Right cardiac atrium (tissue), 5 donors: ENCODE data around the gene ARAP1. TPM values are rescaled to one million over a fixed set of nuclear protein-coding genes. Genes with fewer than 3 reads are reported as not detected.

Experiments used
- ATAC-seq, 2 donors: fragments of 200-7000 bp; cut with Tn5 transposase; one replicate each; pipeline versions ENCODE4 v1.8.0 to v1.9.1; 2020; ENCODE audit warnings: moderate library complexity in 2 of 2, mild to moderate bottlenecking in 1 of 2
- DNase-seq, 3 donors: peaks; one replicate each; pipeline ENCODE4 v3.0.0-alpha.2; 2020
- H3K27ac ChIP-seq: one replicate; pipeline ENCODE4 v1.5.1; 2013; ENCODE audit warnings: mild to moderate bottlenecking, low read length, control low read depth, moderate library complexity
- H3K27me3 ChIP-seq: one replicate; pipeline ENCODE4 v1.6.1; 2013; ENCODE audit not compliant: control insufficient read depth, insufficient read depth
- H3K4me1 ChIP-seq: one replicate; pipeline ENCODE4 v1.6.1; 2013; ENCODE audit warnings: low read length; ENCODE audit not compliant: control insufficient read depth, insufficient read depth
- H3K4me3 ChIP-seq: one replicate; pipeline ENCODE4 v1.5.1; 2013; ENCODE audit warnings: low read length, control low read depth
- H3K9me3 ChIP-seq: one replicate; pipeline ENCODE4 v1.6.1; 2013; ENCODE audit warnings: low read length; ENCODE audit not compliant: control insufficient read depth
- WGBS: extraction: QIAGEN DNeasy Blood & Tissue Kit; methylation state at CpG from one replicate; pipeline ENCODE4 v1.1.7; 2013; 5-methylcytosine and 5-hydroxymethylcytosine counted together
- intact Hi-C, 4 donors: fragments of 100-400 bp; cut with DNase I; formaldehyde crosslinking; loops; one replicate each; pipeline versions ENCODE4 v1.11.0 to v1.14.0; 2022 to 2023
- polyA plus RNA-seq: library from polyadenylated mRNA; stranded (reverse); fragments of 200-250 nt; gene quantifications from one replicate; pipeline ENCODE4 v1.2.3, GENCODE V29; 2013
- total RNA-seq, 4 donors: library from RNA; stranded (reverse); fragmentation: NEBNext Ultra II Directional; extraction: Animal tissue kit (Norgen Biotek cat#: 25700); gene quantifications; one replicate each; pipeline ENCODE4 v1.2.1, GENCODE V29; 2021
- donor health status: healthy with polysubstance abuse.
- donor health status: DM: no; HTN: yes; CAD: no.
- donor health status: DM: no; HTN: no; CAD: no.
- donor health status: DM: no; HTN: yes; CAD: no; lungs with severe emphysema.
- donor health status: DM: yes; HTN: yes; CAD: no.

Gene ARAP1
- total and polyA plus RNA-seq, 5 donors = 41.2 to 62.5 (median 57.5) TPM

DNA sequence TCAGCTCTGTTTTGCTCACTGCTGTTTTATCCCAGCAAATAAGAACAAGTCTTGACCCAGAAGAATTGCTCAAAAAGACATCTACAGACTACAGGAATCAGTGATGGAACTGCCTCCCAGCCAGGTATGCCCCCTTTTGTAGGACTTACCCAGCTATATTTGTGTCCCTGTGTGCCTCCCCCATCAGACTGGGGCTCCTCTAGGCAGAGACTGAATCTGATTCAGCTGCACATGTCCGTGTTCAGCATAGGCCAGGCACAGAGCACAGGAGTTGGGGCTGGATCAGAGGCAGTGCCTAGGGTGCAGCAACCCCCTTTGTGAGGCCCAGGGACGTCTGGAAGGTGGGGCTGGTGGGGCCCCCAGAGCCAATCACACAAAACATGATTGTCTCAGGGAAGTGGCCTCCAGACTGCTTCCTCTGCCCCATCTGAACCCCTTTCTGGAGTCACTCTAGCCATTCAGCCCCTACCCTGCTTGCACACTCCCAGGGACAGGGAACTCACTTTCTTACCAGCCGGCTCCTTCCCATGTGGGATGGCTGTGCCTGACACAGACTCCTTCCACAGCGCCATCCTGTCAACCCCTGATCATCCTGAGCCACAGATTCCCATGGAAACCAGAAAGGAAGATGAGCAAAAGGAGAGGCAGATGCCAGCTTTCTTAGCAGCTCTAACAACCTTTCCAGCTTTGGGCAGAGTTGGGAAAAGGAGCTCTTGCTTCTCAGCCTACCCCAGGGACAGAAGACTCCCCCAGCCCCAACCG, 102.8 kb downstream of the ARAP1 start:
- H3K27ac ChIP-seq = no peak overlapping the region
- ATAC-seq = no peak
- intact Hi-C loops = loop anchor here in 3 of 4 donors (5.0 to 10.0 kb wide), 3 partner anchors 62 to 175 kb away; no protein-coding TSS in a partner anchor
- DNase-seq = peak in 2 of 3 donors; percentile 6 to 21
- H3K4me1 ChIP-seq = no peaks in the 10 kb centered on the region
- H3K27me3 ChIP-seq = no peaks in the 10 kb centered on the region
- no peak overlapping the region for H3K4me3 ChIP-seq
- WGBS = 72% methylated on average over 5 of the region's 5 CpGs
- no peaks in the 10 kb centered on the region for H3K9me3 ChIP-seq

DNA sequence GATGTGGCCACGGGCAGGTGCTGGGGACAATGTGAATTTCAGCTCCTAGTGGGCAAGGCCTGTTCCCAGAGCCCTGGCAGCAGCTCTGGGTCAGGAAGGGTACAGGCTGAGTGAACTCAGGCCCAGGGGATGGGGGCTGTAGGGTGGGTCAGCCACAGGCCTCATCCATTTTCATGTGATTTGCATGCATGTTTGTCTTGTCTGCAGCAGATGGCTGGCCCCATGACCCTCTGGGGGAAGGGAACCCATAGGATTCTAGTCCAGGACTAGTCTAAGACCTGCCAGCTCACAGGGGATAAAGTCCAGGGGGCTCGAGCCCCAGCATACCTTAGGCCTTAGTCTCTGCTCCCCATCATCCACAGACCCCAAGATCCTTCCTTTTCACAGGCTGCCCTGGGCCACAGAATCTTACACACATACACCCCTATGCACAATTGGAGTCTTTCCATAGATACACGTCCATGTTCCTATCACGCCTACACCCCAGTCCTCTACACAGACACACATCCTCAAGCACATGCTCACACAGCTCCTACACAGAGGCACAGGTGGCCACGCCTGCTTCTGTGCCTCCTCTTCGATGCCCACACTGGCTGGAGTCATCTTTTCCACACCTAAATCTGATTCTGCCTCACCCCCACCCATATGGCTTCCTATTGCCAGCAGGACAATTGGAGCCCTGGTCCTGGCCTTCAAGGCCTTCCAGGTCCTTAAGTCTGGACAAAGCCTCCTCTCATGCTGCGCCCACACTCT, 103.6 kb downstream of the ARAP1 start:
- H3K27me3 ChIP-seq = no peaks in the 10 kb centered on the region
- WGBS = 85% methylated on average over 7 of the region's 7 CpGs
- DNase-seq (no peak), ATAC-seq (no peak)
- H3K9me3 ChIP-seq = no peaks in the 10 kb centered on the region
- H3K4me1 ChIP-seq = no peaks in the 10 kb centered on the region
- no peak overlapping the region for H3K4me3 ChIP-seq
- H3K27ac ChIP-seq = no peak overlapping the region
- intact Hi-C loops = loop anchor here in 3 of 4 donors (5.0 to 10.0 kb wide), 3 partner anchors 61 to 174 kb away; no protein-coding TSS in a partner anchor

GRCh38 chr11:72647882-72648281, 104.3 kb downstream of the ARAP1 start:
- WGBS = 93% methylated on average over 4 of the region's 4 CpGs
- H3K4me1 ChIP-seq = no peaks in the 10 kb centered on the region
- ATAC-seq (no peak), DNase-seq (no peak)
- H3K27ac ChIP-seq = no peak overlapping the region
- H3K4me3 ChIP-seq = no peak overlapping the region
- no peaks in the 10 kb centered on the region for H3K27me3 ChIP-seq
- no peaks in the 10 kb centered on the region for H3K9me3 ChIP-seq
- intact Hi-C loops = loop anchor here in 3 of 4 donors (5.0 to 10.0 kb wide), 3 partner anchors 61 to 173 kb away; no protein-coding TSS in a partner anchor

GRCh38 chr11:72646472-72646871, 105.7 kb downstream of the ARAP1 start:
- DNase-seq (no peak), ATAC-seq (no peak)
- intact Hi-C loops = loop anchor here in 3 of 4 donors (5.0 to 10.0 kb wide), 3 partner anchors 59 to 172 kb away; no protein-coding TSS in a partner anchor
- no peaks in the 10 kb centered on the region for H3K9me3 ChIP-seq
- 72% methylated on average over 2 of the region's 2 CpGs for WGBS
- no peaks in the 10 kb centered on the region for H3K4me1 ChIP-seq
- H3K27me3 ChIP-seq = no peaks in the 10 kb centered on the region
- H3K4me3 ChIP-seq = no peak overlapping the region
- no peak overlapping the region for H3K27ac ChIP-seq

DNA sequence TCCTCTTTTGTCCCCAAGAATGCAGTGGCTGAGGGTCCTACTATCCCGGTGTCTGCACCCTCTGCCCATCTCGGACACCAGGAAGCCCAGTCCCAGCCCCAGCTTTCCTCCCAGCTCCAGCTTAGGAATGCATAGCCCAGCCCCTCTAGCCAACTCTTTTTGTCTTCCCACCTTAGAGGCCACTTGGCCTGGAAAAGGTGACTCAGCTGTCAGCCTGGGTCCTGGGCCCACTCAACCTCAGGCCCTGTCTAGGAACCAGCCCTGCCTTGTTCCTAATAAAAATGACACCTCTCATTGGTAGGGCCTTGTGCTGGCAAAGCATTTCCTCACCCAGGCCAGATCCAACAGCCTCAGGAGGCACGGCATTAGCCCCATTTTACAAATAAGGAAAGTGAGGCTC, 106.2 kb downstream of the ARAP1 start:
- Histone ChIP-seq H3K27me3 (no peaks in the 10 kb centered on the region), H3K27ac (no peak overlapping the region), H3K4me3 (no peak overlapping the region), H3K9me3 (no peaks in the 10 kb centered on the region), H3K4me1 (no peaks in the 10 kb centered on the region)
- WGBS = 90% methylated on average over 3 of the region's 3 CpGs
- intact Hi-C loops = loop anchor here in 3 of 4 donors (5.0 to 10.0 kb wide), 3 partner anchors 59 to 171 kb away; no protein-coding TSS in a partner anchor
- no peak for ATAC-seq
- no peak for DNase-seq

DNA sequence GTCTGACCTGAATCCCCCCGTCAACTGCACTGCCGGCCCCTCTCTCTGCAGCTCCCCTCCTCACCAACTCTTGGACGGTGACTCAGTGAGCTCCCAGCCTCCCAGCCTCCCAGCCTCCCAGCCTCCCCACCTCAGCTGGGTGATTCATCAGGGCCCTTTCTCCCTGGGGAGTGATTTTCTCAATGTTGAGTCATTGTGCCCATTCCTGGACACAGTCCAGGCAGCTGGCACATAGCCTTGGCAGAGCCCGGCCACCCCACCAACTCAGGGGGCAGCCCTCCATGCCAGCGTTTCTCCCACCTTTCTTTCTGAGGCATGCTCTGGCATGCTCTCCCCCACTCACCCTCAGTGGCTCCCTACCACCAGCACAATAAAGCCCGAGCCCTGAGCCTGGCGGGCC, 108.7 kb downstream of the ARAP1 start:
- no peaks in the 10 kb centered on the region for H3K27me3 ChIP-seq
- ATAC-seq = no peak
- H3K9me3 ChIP-seq = no peaks in the 10 kb centered on the region
- intact Hi-C loops = loop anchor here (1.0 to 10.0 kb wide), 6 partner anchors 44 to 169 kb away; no protein-coding TSS in a partner anchor
- no peak overlapping the region for H3K27ac ChIP-seq
- peak in 1 of 3 donors; percentile 30 for DNase-seq
- H3K4me1 ChIP-seq = no peaks in the 10 kb centered on the region
- 83% methylated on average over 7 of the region's 7 CpGs for WGBS
- H3K4me3 ChIP-seq = no peak overlapping the region

GRCh38 chr11:72642884-72643522, 109.2 kb downstream of the ARAP1 start:
- WGBS = 2% methylated on average over 59 of the region's 59 CpGs
- intact Hi-C loops = loop anchor here (1.0 to 10.0 kb wide), 6 partner anchors 44 to 168 kb away; no protein-coding TSS in a partner anchor
- DNase-seq (peak; percentile 64 to 87 (median 85)), ATAC-seq (peak; percentile 81 to 82)
- Histone ChIP-seq H3K9me3 (no peaks in the 10 kb centered on the region), H3K4me1 (peaks cover 3% of the 10 kb centered on the region), H3K27me3 (no peaks in the 10 kb centered on the region), H3K27ac (no peak overlapping the region), H3K4me3 (peak overlapping the region; percentile 64)

- Histone ChIP-seq H3K9me3 (no peaks in the 10 kb centered on the region), H3K4me3 (peak overlapping the region; percentile 64), H3K4me1 (peaks cover 5% of the 10 kb centered on the region), H3K27ac (peak overlapping the region; percentile 32), H3K27me3 (no peaks in the 10 kb centered on the region)
- DNase-seq (peak; percentile 56 to 83 (median 80)), ATAC-seq (peak; percentile 78 to 82)
- WGBS = under 1% methylated on average over 85 of the region's 85 CpGs
- intact Hi-C loops = loop anchor here (2.0 to 10.0 kb wide), 5 partner anchors 43 to 167 kb away; no protein-coding TSS in a partner anchor
Observed at GRCh38 chr11:72642043-72642883, 109.9 kb downstream of the ARAP1 start.

DNA sequence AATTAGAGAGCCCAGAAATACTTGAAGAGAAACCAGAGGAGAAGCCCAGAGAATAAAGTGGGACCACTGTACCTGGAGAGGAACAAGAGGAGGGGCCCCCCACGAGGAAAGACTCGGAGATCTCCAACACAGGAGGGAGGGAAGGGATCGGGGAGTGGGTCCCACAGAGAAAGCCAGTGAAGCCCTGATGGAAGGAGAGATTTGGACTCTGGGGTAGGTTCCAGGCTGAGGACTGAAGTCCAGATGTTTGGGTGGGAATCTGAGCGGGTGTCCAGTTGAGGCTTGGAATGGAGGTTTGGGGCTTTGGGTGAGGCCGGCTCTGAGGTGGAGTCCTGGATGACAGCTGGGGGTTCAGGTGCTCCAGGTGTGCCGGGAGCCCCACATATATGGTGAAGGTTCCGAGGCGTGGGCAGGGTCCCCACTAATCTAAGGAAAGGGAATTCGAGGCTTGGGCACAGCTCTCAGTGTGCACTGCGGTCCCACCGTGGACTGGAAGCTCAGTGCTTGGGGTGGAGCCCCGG, 110.6 kb downstream of the ARAP1 start:
- WGBS = 35% methylated on average over 12 of the region's 12 CpGs
- intact Hi-C loops = loop anchor here (2.0 to 10.0 kb wide), 5 partner anchors 43 to 167 kb away; no protein-coding TSS in a partner anchor
- H3K9me3 ChIP-seq = no peaks in the 10 kb centered on the region
- peaks cover 8% of the 10 kb centered on the region for H3K4me1 ChIP-seq
- DNase-seq (peak in 1 of 3 donors; percentile 25), ATAC-seq (no peak)
- H3K27ac ChIP-seq = peak overlapping the region; percentile 32
- no peaks in the 10 kb centered on the region for H3K27me3 ChIP-seq
- H3K4me3 ChIP-seq = peak overlapping the region; percentile 64
